Progenitor cell of endocrine pancreas (in vitro differentiated cells): Measurements from ENCODE around the gene HMGB4. TPM values are rescaled to one million over a fixed set of nuclear protein-coding genes. Genes with fewer than 3 reads are reported as not detected.

Experiments
- DNase-seq: peaks from one replicate; pipeline ENCODE4 v3.0.0; 2021; ENCODE audit warnings: low spot score; ENCODE audit not compliant: unreplicated experiment
- H3K27ac Mint-ChIP-seq: 2 replicates; pipeline ENCODE4 v1.8.0; 2021; ENCODE audit warnings: mild to moderate bottlenecking, moderate library complexity, mixed read lengths
- H3K27me3 Mint-ChIP-seq: 2 replicates; pipeline ENCODE4 v1.8.0; 2021; ENCODE audit warnings: mixed read lengths
- H3K36me3 Mint-ChIP-seq: 2 replicates; pipeline ENCODE4 v1.8.0; 2022; ENCODE audit warnings: mixed read lengths; ENCODE audit not compliant: insufficient read depth
- H3K4me1 Mint-ChIP-seq: 2 replicates; pipeline ENCODE4 v1.8.0; 2021; ENCODE audit warnings: low read depth, mixed read lengths
- H3K4me3 Mint-ChIP-seq: 2 replicates; pipeline ENCODE4 v1.8.0; 2021; ENCODE audit warnings: low read depth, mild to moderate bottlenecking, moderate library complexity, mixed read lengths
- H3K9me3 Mint-ChIP-seq: 2 replicates; pipeline ENCODE4 v1.8.0; 2021; ENCODE audit warnings: low read depth, mixed read lengths
- total RNA-seq: library from RNA; stranded (reverse); gene quantifications from 2 replicates; pipeline ENCODE4 v1.2.1, GENCODE V29; 2021
- TF ChIP-seq, protein P1 (sequence below): fragments of 200-600 bp; sonication (generic); IDR thresholded peaks from one replicate; pipeline ENCODE4 v1.5.0; 2021; ENCODE audit warnings: antibody characterized with exemption, mild to moderate bottlenecking; ENCODE audit not compliant: unreplicated experiment

Gene HMGB4
- total RNA-seq, 1 donor from 2014 or later = not detected

DNA sequence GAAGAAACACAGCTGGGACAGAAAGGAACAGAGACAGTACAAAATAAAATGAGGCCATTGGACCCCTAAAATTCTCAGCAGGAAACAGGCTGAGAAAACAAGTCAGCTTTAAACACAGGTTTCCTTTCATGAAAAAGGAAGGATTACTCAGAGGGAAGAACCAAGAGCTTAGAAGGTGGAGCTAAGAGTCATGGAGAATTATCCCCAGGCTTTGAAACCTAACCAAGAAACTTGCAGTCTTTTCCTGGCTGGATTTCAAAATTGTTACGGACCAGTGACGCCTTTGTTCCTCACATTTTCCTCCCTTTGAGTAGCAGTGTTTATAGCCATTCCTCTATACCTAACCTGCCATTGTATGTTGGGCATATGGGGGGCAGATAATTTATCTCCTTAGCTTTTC, 8.8 kb downstream of the HMGB4 start:
- no peak overlapping the region for H3K27ac Mint-ChIP-seq
- H3K9me3 Mint-ChIP-seq = peaks cover 4% of the 10 kb centered on the region
- no peak for DNase-seq
- no peaks in the 10 kb centered on the region for H3K4me1 Mint-ChIP-seq
- H3K36me3 Mint-ChIP-seq = no peaks in the 10 kb centered on the region
- TF ChIP-seq, protein P1, sequence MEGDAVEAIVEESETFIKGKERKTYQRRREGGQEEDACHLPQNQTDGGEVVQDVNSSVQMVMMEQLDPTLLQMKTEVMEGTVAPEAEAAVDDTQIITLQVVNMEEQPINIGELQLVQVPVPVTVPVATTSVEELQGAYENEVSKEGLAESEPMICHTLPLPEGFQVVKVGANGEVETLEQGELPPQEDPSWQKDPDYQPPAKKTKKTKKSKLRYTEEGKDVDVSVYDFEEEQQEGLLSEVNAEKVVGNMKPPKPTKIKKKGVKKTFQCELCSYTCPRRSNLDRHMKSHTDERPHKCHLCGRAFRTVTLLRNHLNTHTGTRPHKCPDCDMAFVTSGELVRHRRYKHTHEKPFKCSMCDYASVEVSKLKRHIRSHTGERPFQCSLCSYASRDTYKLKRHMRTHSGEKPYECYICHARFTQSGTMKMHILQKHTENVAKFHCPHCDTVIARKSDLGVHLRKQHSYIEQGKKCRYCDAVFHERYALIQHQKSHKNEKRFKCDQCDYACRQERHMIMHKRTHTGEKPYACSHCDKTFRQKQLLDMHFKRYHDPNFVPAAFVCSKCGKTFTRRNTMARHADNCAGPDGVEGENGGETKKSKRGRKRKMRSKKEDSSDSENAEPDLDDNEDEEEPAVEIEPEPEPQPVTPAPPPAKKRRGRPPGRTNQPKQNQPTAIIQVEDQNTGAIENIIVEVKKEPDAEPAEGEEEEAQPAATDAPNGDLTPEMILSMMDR = no peak
- no peak overlapping the region for H3K4me3 Mint-ChIP-seq
- peaks cover 2% of the 10 kb centered on the region for H3K27me3 Mint-ChIP-seq

DNA sequence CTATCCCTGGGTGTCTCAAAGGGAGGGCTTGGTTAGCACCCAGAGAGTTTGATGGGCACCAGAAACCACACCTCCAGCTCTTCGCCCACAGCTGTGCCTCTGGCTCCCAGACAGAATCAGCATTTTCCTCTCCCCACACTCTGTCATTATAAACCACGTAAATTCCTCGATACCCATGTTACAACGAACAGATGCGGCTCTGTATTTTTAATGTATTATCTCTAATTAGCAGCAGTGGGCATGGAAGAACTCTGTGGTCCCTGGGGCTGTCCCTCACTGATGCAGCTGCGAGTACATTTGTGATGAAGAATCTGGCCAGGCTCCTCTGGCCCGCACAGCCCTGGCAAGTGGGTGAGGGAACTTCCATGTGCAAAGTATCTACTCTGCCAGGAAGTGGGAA, 10.8 kb downstream of the HMGB4 start:
- Mint-ChIP-seq H3K9me3 (peaks cover 4% of the 10 kb centered on the region), H3K36me3 (no peaks in the 10 kb centered on the region), H3K4me1 (peaks cover 5% of the 10 kb centered on the region), H3K27ac (no peak overlapping the region), H3K4me3 (no peak overlapping the region), H3K27me3 (no peaks in the 10 kb centered on the region)
- TF ChIP-seq, protein P1 = no peak
- no peak for DNase-seq

DNA sequence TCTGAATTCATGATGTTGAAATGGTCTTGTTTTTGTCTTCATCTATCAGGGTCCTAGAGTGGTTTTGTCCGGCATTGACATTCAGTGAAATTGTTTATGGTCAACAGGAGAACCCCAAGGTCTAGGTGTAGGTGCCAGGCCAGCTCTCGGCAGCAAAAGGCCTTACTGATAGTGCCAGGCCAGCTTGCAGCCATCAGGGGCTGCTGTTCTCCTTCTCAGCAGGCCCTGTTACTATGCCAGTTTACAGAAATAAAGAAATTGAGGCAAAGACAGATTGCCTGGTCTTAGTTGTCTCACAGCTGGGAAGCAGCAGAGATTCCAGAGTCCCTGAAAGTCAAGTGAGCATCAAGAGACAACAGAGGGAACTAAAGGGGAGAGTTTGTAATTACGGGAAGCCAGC, 12.0 kb downstream of the HMGB4 start:
- DNase-seq = no peak
- Mint-ChIP-seq H3K27me3 (peaks cover 6% of the 10 kb centered on the region), H3K36me3 (no peaks in the 10 kb centered on the region), H3K9me3 (peaks cover 4% of the 10 kb centered on the region), H3K4me1 (peaks cover 5% of the 10 kb centered on the region), H3K27ac (no peak overlapping the region), H3K4me3 (no peak overlapping the region)
- TF ChIP-seq, protein P1 = no peak

DNA sequence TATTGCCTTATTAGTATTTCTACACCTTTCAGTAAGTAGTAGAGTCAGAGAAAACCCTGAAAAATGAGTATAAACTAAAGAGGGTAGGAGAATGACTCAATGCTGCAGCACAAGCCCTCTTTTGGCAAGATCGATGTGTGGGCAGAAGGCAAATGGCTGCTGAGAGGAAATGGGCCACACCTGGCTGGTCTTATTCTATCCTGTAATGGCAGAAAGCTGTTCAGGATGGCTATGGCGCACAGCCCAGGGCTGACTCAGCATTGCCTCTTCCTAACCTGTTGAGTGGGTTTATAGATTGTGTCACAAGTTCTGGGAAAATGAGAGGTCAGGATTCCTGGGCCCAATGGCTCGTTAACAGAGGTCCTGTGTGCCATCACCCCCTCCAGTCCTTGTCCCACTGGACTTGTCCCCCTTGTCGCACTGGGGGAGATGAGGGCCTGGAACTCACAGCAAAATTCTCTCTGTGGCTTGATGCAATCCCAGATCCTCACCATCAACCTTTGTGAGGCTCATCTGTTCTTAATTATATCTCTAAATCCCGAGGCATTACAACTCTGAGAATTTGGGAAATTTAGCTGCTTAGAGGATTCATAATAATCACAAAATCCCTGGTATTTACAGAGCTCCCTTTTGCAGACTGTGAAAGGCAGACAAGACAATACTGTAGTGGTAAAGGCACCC, 13.2 kb downstream of the HMGB4 start:
- H3K27ac Mint-ChIP-seq = no peak overlapping the region
- H3K36me3 Mint-ChIP-seq = no peaks in the 10 kb centered on the region
- no peak for DNase-seq
- H3K4me1 Mint-ChIP-seq = peaks cover 5% of the 10 kb centered on the region
- no peak overlapping the region for H3K4me3 Mint-ChIP-seq
- peaks cover 4% of the 10 kb centered on the region for H3K9me3 Mint-ChIP-seq
- TF ChIP-seq, protein P1 = no peak
- peaks cover 12% of the 10 kb centered on the region for H3K27me3 Mint-ChIP-seq

DNA sequence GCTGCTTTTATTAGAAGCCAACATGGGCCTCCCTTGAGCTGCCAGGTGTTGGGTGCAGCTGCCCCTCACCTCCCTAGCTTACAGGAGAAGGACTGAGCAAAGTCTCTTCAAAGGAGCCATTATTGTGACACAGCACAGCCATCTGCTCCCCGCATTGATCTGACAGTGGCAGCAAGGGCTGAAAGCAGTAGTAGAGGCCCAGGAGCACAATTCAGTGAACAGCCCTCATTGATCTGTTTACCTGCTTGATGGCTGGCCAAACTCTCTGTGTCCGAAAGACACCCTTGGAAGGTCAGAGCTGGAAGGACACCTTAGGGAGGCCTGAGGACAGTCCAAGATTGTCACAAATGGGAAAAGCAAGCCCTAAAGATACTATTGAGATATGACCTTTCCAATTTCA, 14.5 kb downstream of the HMGB4 start:
- Mint-ChIP-seq H3K27ac (no peak overlapping the region), H3K4me3 (no peak overlapping the region), H3K36me3 (no peaks in the 10 kb centered on the region), H3K9me3 (no peaks in the 10 kb centered on the region), H3K27me3 (peaks cover 16% of the 10 kb centered on the region), H3K4me1 (peaks cover 5% of the 10 kb centered on the region)
- DNase-seq = no peak
- TF ChIP-seq, protein P1 = no peak
